Measurements from ENCODE around the gene L3MBTL4.

The L3MBTL4 gene

GRCh38 chr18:6024745-6025248 is 389.9 kb downstream of the L3MBTL4 start:
- no peak for DNase-seq (ENCODE audit: low read depth)

- DNase-seq (ENCODE audit: low read depth), result no peak
These were observed 391.2 kb downstream of the L3MBTL4 start for GRCh38 chr18:6023551-6023950.

GRCh38 chr18:6022845-6023244 is 391.9 kb downstream of the L3MBTL4 start:
- no peak for DNase-seq (ENCODE audit: low read depth)

- no peak for DNase-seq (ENCODE audit: low read depth)
These were observed 392.7 kb downstream of the L3MBTL4 start for GRCh38 chr18:6022074-6022444.

GRCh38 chr18:6021306-6022073 is 393.2 kb downstream of the L3MBTL4 start:
- no peak for DNase-seq (ENCODE audit: low read depth)

- DNase-seq (ENCODE audit: low read depth), result no peak
These were observed 396.0 kb downstream of the L3MBTL4 start for GRCh38 chr18:6018671-6019070.

- no peak for DNase-seq (ENCODE audit: low read depth)
These were observed 397.5 kb downstream of the L3MBTL4 start for GRCh38 chr18:6017171-6017570.

- DNase-seq (ENCODE audit: low read depth), result no peak
These were observed 399.3 kb downstream of the L3MBTL4 start for GRCh38 chr18:6015364-6015763.

- DNase-seq (ENCODE audit: low read depth), result no peak
These were observed 401.4 kb downstream of the L3MBTL4 start for GRCh38 chr18:6013171-6013810.

GRCh38 chr18:6010921-6011320 is 403.8 kb downstream of the L3MBTL4 start:
- DNase-seq (ENCODE audit: low read depth), result no peak

GRCh38 chr18:6010284-6010683 is 404.4 kb downstream of the L3MBTL4 start:
- DNase-seq (ENCODE audit: low read depth), result no peak

GRCh38 chr18:6009756-6010155 is 405.0 kb downstream of the L3MBTL4 start:
- no peak for DNase-seq (ENCODE audit: low read depth)

GRCh38 chr18:6004683-6005082 is 410.0 kb downstream of the L3MBTL4 start:
- DNase-seq (ENCODE audit: low read depth), result no peak

- no peak for DNase-seq (ENCODE audit: low read depth)
These were observed 410.6 kb downstream of the L3MBTL4 start for GRCh38 chr18:6004119-6004518.

- no peak for DNase-seq (ENCODE audit: low read depth)
These were observed 412.8 kb downstream of the L3MBTL4 start for GRCh38 chr18:6001867-6002266.

- no peak for DNase-seq (ENCODE audit: low read depth)
These were observed 415.8 kb downstream of the L3MBTL4 start for GRCh38 chr18:5998907-5999306.

GRCh38 chr18:5998166-5998881 is 416.4 kb downstream of the L3MBTL4 start:
- no peak for DNase-seq (ENCODE audit: low read depth)

- DNase-seq (ENCODE audit: low read depth), result no peak
These were observed 417.4 kb downstream of the L3MBTL4 start for GRCh38 chr18:5997361-5997760.

GRCh38 chr18:5995626-5996025 is 419.1 kb downstream of the L3MBTL4 start:
- DNase-seq (ENCODE audit: low read depth), result no peak

- no peak for DNase-seq (ENCODE audit: low read depth)
These were observed 420.8 kb downstream of the L3MBTL4 start for GRCh38 chr18:5993938-5994337.

GRCh38 chr18:5992381-5992780 is 422.3 kb downstream of the L3MBTL4 start:
- DNase-seq (ENCODE audit: low read depth), result no peak

- DNase-seq (ENCODE audit: low read depth), result no peak
These were observed 427.5 kb downstream of the L3MBTL4 start for GRCh38 chr18:5987249-5987648.

Data from activated T-cell treated with anti-CD3 and anti-CD28 coated beads for 48 hours (primary cell).